AML-193 (cell line): ENCODE data around the gene RTN4.
"Not testable (repeated sequence)": the region's sequence is repeated elsewhere in the genome, so short reads cannot be mapped to it uniquely, and the experiment has no call there.

Source experiments
- DNase-seq, 2 experiments: peaks; one replicate each; lab custom pipeline; 2025; lab: John Stamatoyannopoulos, UW

Gene RTN4

DNA sequence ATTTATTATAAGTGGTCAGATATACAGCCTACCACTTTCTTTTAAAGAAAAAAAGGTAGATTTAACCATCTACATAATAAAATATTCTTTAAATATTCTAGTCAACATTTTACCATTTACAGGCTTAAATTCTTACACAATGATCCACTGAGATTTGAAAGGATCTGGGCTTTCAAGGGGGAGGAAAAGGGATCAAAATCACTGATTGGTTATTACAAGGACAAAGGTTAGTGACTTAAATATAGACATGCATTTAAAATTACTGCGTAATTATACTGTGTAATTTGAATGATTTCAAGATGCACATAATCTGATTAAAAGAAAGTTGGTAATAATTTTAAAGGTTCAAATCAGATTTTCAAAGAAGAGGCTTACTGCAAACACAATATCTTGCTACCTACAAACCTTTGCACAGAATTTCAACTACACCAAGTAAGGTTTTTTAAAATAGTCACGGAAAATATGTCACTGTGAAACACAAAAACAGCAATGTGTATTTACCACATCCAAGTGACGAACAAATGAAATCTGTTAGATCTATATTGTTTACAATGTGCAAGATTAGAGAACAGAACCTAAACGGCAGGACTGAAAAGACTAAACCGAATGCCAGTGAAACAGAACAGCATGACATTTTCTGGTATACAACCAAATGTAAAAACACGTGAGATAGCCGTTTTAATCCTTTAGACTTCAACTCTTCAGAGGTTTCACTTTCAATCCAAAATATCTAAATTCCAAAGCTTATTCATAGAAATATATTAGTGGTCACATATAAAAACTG, 40.8 kb downstream of the RTN4 start:
- DNase-seq, result no peak

DNA sequence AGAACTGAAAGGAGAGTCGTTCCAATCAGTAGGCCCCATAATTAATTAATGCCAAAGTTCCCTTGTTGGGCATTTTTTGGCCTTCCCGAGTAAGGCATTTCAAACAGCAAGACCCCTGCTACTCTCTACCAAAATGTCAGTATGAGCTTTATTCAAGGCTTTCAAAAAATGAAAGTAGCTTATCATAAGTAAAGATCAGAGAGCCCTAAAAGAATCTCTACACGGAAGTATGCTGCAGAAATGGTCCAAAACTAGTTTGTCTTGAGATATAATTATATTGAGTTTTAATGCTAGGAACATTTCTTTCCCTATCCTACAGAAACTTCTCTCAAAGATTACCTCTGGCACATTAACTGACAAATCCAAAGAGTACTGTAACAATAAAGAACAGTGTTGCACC, 43.9 kb downstream of the RTN4 start:
- no peak for DNase-seq

DNA sequence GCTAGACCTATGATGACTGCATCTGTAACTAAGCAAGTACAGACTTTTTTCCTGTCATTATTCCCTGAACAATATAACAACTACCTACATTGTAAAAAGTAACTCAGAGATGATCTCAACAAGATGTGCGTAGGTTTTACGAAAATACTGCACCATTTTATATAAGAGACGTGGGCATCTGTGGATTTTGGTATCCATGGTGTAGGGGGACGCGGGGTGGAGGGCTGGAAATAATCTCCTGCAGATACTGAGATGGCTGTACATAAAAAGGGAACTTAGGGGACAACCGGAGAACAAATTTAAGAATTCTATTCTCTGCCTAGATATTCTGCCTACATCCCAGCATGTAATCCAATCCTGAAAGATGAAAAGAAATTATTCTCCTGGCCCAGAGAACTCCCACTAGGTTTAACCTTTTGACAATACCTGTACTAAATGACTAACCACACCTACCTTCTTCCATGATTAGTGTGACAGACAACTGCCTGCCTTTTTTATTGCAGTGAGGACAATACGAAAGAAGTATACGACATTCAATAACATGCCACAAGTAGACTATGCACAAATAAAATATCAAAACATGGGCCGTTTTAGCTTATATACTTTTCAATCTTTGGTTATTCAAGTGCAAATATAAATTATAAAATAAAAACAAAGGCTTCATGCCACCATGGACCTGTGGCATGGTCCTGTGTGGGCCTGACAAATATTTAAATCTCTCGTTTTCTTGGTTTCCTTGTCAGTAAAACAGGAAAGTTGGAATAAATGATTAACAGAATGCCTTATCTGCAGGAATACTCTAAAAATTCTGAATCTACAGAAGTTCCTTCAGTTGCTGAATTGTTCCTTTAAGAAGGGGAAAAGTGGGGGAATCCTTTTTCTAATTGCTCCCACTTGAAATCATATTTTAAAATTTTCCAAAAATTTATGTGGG, 46.3 kb downstream of the RTN4 start:
- no peak for DNase-seq

DNA sequence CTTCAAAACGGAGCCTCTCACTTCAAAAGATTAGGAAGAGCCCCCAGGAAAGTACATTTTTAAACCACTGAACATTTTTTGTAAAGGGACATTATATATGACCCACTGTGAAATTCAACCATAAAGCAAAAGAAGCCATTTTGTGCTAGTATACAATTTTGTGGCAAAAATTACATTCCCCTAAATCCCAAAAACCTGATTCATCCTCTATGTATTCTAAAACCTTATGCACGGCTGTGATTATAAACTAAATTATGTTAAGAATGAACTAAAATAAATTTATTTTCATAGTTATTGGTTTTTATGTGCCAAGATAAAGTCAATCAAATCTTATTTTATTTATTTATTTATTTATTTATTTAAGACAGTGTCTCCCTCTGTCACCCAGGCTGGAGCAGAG, 48.5 kb downstream of the RTN4 start:
- DNase-seq, result no peak

DNA sequence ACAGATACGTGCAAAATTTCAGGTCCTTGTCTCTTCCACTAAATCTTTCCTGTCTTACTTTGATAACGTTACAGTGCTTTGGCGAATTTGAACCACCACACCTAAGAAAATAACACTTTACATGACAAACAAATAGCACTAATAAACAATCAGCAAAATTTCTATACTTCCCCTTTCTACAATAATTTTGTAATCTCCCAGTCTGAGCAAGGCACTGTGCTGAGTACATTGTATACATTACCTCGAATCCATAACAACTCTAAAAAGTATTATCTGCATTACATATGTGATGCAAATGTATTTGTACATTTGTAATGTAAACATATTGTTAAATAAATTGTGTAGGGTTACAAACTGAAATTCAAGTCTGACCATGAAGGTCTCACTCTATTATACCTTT, 49.9 kb downstream of the RTN4 start:
- DNase-seq, result peak; percentile 19 to 27

DNA sequence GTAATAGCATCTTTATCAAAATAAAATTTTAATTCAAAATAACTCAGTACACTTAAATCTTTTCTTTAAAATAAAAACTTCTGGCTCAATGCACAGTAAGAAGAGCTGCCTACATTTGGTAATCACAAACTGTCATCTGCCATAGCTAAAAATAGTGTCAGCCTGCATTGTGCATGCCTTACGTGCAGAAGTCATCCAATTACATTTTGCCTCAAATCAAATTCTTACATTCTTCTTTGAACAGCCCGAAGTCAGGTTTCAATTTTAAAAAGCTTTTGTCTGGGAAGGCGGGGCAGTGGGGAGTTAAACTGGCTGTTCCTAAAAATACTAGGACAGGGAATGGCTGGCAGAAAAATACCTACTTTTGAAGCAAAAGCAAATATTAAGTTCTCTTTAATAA, 51.1 kb downstream of the RTN4 start:
- DNase-seq, result no peak

DNA sequence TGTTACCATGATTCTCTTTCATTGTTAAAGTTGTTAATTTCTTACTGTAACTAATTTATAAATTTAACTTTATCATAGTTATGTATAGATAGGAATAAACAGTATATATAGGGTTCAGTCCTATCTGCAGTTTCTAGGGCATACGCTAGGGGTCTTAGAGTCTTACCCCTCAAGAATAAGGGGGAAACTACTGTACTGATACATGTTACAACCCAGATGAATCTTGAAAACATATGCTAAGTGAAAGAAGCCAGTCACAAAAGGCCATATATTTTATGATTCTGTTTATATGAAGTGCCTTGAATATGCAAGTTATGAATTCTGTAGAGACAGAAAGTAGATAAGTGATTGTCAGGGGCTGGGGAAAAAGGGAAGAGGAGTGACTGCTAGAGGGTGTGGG, 52.4 kb downstream of the RTN4 start:
- DNase-seq, result no peak

DNA sequence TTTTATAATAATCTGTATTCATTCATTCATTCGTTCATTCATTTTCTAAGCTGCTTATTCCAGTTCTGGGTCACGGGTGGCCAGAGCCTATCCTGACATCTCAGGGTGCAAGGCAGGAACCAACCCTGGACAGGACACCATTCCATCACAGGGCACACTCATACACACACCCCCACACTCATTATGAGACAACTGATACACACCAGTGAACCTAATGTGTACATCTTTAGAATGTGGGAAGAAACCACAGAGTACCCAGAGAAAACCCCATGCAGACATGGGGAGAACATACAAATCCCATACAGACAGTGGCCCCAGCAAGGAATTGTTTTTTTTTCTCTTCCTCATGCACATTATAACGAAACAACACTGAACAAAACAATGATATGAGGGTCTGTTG, 54.7 kb downstream of the RTN4 start:
- DNase-seq, result no peak

DNA sequence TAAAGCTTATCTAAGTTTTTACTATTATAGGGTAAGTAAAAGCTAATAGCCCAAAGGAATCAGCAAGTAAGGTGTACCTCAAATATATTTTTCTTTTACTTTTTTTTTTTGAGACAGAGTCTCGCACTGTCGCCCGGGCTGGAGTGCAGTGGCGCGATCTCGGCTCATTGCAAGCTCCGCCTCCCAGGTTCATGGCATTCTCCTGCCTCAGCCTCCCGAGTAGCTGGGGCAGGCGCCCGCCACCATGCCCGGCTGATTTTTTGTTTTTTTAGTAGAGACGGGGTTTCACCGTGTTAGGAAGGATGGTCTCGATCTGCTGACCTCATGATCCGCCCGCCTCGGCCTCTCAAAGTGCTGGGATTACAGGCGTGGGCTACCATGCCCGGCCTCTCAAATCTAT, 59.6 kb downstream of the RTN4 start:
- not testable (repeated sequence) for DNase-seq

DNA sequence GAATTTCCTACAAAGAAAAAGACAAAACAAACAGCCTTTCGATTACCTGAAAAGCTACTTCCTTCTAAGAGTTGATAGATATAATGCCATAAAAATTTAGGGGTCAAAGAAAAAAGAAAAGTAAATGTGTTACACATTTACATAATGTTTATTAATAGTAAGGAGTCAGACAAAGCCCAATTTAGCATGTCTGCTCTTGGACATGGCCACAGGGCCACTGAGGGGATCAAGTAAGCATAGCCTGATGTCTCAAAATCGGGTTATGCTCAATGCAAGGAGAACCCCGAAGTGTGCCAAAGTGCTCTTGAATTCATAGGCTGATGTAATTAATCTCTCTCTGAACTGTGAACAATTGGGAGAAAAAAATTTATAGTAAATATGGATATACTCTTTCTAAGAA, 61.6 kb downstream of the RTN4 start:
- no peak for DNase-seq

DNA sequence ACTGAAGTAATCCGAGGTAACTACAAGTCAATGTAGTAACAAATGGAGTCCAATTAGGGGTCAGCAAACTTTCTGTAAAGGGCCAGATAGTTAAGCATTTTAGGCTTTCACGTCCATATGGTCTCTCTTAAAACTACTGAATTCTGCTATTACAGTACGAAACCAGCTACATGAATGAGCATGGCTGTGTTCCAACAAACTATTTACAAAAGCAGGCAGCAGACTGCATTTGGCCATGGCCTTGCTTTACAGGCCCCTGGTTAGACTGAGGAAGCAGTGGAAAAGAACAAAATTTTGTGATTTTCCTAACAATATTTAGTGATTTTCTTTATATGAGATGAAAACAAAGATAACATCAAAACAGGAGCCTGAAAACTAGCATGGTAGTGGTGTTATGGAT, 64.0 kb downstream of the RTN4 start:
- no peak for DNase-seq

DNA sequence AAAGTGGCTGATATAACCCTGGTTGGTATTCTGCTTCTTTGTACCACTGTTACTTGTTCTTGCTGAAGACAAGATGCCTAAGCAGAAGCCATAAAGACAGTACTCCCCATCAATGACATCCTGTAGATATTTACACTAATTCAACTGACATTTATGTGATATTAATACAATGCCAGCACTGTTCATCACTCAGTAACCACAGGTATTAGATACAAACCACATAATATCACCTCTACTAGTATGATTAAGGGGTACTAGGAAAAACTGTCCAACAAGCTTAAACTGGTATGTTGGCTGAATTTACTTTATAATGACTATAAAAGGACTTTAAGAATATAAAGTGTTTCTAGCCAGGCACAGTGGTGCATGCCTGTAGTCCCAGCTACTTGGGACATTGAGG, 65.8 kb downstream of the RTN4 start:
- DNase-seq, result no peak

DNA sequence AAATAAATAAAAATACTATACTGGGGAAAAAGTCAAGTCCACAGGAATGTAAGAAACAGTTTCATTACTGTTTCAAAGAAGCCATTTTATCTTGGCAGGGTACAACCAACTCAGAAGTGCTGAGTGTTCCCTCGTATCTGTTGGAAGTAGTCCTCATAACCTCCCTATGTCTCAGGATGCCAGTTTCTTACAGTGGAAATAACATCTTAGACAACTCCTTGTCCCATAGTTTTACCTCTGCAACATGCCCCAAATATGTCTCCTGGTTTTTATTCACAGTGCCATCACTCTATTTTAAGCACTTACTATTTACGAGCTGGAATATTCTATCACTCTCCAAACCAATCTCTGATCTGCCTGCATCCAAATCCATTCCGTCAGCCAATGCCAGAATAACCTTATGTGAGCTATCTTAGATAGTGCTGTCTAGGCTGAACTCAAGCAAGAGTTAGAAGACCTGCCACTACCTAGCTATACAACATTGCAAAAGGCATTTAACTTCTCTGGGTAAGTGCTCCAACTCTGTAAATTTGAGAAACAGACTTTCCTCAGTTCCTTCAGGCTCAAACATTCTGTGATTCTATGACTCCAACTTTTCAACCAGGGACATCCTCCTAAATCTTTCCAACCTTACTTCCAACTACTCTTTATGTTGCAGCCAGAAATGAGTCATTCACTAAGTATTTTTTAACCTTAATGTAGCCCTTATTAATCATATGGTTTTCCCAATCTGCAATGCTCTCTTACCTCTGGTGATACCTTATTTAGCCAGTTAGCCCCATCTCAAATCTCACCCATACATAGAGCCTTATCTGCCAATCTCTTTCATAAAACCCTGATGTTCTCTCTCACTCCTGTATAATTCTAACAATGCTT, 66.7 kb downstream of the RTN4 start:
- DNase-seq, result no peak

DNA sequence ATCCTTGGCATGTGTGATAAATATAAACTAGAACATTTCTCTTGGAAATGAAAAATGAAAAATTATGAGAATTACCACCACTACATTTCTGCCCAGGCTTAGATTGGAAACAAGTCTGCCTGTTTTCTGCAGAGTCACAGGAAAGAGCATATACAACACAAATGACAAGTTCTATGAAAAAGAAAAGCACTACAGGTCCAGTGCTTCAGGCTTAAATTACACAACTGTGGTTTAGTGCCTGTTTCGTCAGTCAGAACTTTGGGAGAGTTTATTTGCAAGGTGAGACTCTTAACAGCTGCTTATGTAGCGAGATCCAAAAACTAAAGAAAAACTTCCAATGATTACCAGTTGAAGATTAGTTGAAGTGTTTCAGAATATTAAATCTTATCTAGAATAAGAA, 68.9 kb downstream of the RTN4 start:
- DNase-seq, result no peak

DNA sequence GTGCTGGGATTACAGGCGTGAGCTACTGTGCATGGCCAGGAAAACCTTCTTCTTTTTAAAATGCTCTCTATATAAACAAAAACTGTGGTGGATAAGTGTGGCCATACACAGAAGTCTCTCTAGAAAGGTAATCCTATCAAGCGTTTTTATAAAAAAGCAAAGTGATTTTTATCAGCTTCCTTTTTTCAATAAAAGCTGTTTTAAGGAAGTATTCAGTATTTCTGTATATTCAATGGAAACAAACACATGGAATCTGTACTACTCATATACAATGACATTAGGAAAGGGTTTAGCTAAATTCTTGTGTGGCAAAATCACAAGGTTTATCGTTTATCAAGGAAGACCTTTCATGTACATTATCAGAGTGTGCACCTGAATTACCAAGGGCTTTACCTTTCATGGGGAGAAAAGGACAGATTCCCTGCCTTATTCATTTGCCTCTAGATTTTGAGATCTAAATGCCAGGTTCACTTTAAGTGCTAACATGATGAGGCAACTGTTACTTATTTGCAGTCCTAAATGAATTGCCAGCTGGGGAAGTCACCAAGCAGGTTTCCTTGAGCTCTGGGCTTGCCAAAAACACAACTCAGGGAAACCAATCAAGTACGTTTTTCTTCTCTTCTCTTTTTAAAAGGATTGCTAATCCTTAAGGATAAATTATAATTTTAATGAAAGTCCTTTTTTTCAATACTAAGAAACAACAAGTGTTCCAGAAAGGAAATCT, 70.8 kb downstream of the RTN4 start:
- DNase-seq, result no peak

DNA sequence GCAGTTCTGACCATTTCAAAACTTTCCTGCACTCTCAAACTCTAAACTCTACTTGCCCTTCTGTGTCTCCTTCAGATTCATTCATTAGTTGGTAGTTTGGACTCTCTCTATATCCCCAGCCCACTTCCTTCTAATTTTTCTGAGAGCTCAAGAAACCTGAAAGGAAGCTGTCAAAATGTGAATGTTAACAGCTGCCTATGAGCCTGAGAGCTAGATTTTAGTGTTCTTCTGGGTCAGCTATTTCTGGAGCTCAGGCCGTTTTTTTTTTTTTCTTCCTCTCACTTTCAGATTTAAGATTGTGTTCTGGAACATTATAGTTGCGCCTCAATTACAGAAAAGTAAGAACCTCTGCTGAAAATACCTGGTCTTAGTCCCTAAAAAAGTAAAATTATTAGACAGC, 73.1 kb downstream of the RTN4 start:
- no peak for DNase-seq

DNA sequence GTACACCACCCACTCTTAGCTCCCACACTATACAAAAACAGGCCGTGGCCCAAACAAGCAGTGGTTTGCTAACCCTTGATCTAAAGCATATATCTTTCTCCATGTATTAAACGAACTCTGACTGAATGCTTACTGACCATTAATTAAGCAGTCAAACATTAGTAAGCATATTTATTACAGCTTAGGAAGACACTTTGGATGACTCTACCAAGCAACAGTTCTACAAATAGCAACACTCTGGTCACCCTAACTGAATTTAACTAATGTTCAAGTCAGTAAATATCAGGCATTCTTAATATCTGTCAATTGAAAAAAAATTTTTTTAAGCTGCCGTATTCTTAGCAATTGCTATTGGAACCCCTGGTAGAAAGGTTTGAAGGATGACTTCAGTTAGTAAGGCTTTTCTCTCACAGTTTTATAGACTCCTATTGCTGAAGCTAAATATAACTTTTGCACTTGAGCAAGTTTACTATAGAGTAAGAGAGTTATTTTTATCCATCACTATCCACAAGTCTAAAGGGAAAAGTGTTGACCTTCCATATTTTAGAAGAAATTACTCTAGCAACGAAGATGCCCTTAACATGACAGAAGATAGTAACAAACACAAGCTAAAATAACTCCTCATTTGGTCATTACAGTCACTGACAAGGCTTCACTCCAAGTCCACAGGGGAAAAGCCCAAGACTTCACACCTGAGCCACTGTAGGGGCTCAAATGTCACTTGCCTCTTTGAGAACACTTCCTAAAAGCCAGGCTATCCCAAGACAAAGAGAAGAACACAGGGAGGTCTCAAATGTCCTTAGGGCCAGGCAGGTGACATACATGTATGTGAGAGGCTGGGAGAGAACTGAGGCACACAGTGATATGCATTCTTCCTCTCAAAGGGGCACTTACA, 74.4 kb downstream of the RTN4 start:
- no peak for DNase-seq

DNA sequence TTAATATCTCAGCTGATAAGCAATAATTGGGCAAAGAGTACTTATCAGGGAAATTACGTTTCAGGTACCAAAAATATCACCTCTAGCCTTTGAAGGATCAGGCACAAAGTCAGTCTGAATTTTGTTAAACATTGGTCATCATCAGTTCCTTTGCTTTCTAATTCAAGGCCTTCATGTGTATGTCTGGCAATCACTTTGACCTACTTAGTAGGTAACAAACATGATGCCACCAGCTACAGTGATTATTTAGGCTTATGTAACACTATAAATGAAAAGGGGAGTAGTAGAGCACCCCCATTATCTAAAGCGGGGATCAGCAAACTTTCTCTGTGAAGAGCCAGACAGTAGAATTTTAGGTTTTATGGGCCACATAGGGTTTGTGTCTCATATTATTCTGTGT, 75.1 kb downstream of the RTN4 start:
- DNase-seq, result no peak

DNA sequence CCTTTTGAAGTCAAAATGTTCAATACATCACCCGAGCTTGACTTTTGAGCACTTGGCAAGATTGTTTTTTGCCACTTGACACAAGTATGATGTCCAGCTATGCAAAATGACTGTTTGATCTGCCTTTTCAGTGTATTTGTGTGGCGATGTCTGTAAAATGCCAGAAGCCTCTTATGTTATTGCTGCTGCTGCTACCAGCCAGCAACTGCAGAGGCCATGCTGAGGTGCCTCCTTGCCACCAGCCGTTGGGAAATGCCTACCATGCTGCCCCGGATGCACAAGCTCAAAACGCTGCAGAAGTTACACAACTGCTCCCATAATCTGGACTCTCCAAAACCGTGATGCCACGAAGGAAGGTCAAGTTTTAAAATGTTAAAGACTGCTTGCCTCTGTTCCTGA, 80.3 kb downstream of the RTN4 start:
- no peak for DNase-seq

DNA sequence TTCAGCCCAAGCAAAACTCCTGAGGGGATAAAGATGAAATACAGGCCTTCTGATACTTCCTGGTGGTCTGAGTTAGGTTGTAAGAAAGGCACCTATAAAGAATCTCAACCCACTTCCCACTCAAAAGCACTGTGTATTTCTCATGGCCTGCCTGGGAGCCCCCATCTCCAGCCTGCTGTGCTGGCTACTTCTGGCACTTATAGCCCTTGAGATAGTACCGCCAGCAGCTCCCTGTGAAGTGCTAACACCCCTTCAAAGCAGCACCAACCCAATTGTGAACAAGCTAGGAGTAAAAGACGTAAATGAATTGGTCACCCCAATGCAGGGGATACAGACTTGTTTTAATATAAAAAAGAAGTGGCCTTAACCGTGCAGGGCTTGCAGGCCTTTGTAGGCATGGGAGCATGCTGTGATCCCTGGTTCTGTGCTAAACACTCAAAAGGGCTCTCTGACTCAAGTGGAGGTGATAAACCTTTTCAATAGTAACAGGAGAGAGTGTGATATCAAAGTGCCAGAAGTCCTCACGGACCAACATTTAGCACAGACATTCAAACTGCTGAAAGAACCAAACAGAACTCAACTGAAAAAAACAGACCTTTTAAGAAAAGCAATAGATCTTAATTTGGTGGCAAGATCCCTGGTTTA, 80.8 kb downstream of the RTN4 start:
- DNase-seq, result no peak
